Activated CD8-positive, alpha-beta T cell treated with anti-CD3 and anti-CD28 coated beads for 36 hours (primary cell): ENCODE results near the gene ARHGAP26. TPM values are rescaled to one million over a fixed set of nuclear protein-coding genes. Genes with fewer than 3 reads are reported as not detected.
A peak's percentile ranks its signal among the peaks of the same experiment; 100 is the strongest.

Experiments used
- ATAC-seq: fragments of 200-7000 bp; cut with Tn5 transposase; one replicate; pipeline ENCODE4 v1.10.0; 2021; ENCODE audit warnings: mild to moderate bottlenecking, moderate library complexity
- CTCF ChIA-PET: fragments of 350-600 bp; sonication (Branson Sonifier 250); formaldehyde crosslinking; loops from one replicate; lab custom pipeline; 2021; ENCODE audit warnings: antibody characterized with exemption; lab: Charles Lee
- POLR2A ChIA-PET: fragments of 350-600 bp; sonication (Branson Sonifier 250); formaldehyde crosslinking; loops from one replicate; lab custom pipeline; 2021; ENCODE audit warnings: antibody characterized with exemption; lab: Charles Lee
- DNase-seq: peaks from one replicate; pipeline ENCODE4 v3.0.0-alpha.2; 2020
- H3K27ac Mint-ChIP-seq: one replicate; pipeline ENCODE4 v1.8.0; 2021; ENCODE audit warnings: mild to moderate bottlenecking, mixed read lengths
- H3K27me3 Mint-ChIP-seq: one replicate; pipeline ENCODE4 v1.8.0; 2021; ENCODE audit warnings: mixed read lengths
- H3K36me3 Mint-ChIP-seq: one replicate; pipeline ENCODE4 v1.8.0; 2021; ENCODE audit warnings: low read depth, mixed read lengths
- H3K4me1 Mint-ChIP-seq: one replicate; pipeline ENCODE4 v1.8.0; 2021; ENCODE audit warnings: low read depth, mixed read lengths
- H3K4me3 Mint-ChIP-seq: one replicate; pipeline ENCODE4 v1.8.0; 2021; ENCODE audit warnings: mild to moderate bottlenecking, moderate library complexity, mixed read lengths
- H3K9me3 Mint-ChIP-seq: one replicate; pipeline ENCODE4 v1.8.0; 2021; ENCODE audit warnings: mixed read lengths
- CTCF ChIP-seq: fragments of 200-600 bp; IDR thresholded peaks from one replicate; pipeline ENCODE4 v1.8.0; 2022; ENCODE audit warnings: antibody characterized with exemption, mild to moderate bottlenecking
- intact Hi-C: fragments of 100-400 bp; cut with micrococcal nuclease; formaldehyde crosslinking; loops from one replicate; pipeline ENCODE4 v1.10.0; 2022
- total RNA-seq, 2 experiments: library from RNA; stranded (reverse); gene quantifications; one replicate each; pipeline ENCODE4 v1.2.3, GENCODE V29; 2021

ARHGAP26 gene
- total RNA-seq, 2 experiments from 2014 or later: 12.7 to 18.0 TPM

- DNase-seq (no peak), ATAC-seq (peak; percentile 52)
- peaks cover 3% of the 10 kb centered on the region for H3K36me3 Mint-ChIP-seq
- peak overlapping the region; percentile 40 for H3K27ac Mint-ChIP-seq
- intact Hi-C loops: no loop called here
- peaks cover 2% of the 10 kb centered on the region for H3K9me3 Mint-ChIP-seq
- H3K4me1 Mint-ChIP-seq: peaks cover 12% of the 10 kb centered on the region
- no peak for TF ChIP-seq CTCF
- H3K4me3 Mint-ChIP-seq: no peak overlapping the region
- H3K27me3 Mint-ChIP-seq: no peaks in the 10 kb centered on the region
- CTCF ChIA-PET: interaction anchor here (0.9 to 2.6 kb wide), 8 partner anchors 10 to 260 kb away, joined by 3 to 10 read pairs (median 4); no protein-coding TSS in a partner anchor
- POLR2A ChIA-PET: no interaction called here
Observed at GRCh38 chr5:142958944-142959682, 188.9 kb downstream of the ARHGAP26 start.

- H3K27ac Mint-ChIP-seq: peak overlapping the region; percentile 40
- H3K9me3 Mint-ChIP-seq: peaks cover 2% of the 10 kb centered on the region
- ATAC-seq (peak; percentile 66), DNase-seq (no peak)
- intact Hi-C loops: no loop called here
- H3K36me3 Mint-ChIP-seq: peaks cover 3% of the 10 kb centered on the region
- TF ChIP-seq CTCF: no peak
- peaks cover 18% of the 10 kb centered on the region for H3K4me1 Mint-ChIP-seq
- ChIA-PET POLR2A (no interaction called here), CTCF (interaction anchor here (0.8 to 2.6 kb wide), 9 partner anchors 9 to 261 kb away, joined by 3 to 10 read pairs (median 4); no protein-coding TSS in a partner anchor)
- no peaks in the 10 kb centered on the region for H3K27me3 Mint-ChIP-seq
- no peak overlapping the region for H3K4me3 Mint-ChIP-seq
Observed at GRCh38 chr5:142959683-142960657, 189.8 kb downstream of the ARHGAP26 start.

GRCh38 chr5:142961440-142962173 is 191.4 kb downstream of the ARHGAP26 start:
- Mint-ChIP-seq H3K4me3 (no peak overlapping the region), H3K9me3 (peaks cover 2% of the 10 kb centered on the region), H3K27ac (no peak overlapping the region), H3K36me3 (peaks cover 3% of the 10 kb centered on the region), H3K4me1 (peaks cover 20% of the 10 kb centered on the region), H3K27me3 (no peaks in the 10 kb centered on the region)
- ChIA-PET POLR2A (no interaction called here), CTCF (no interaction called here)
- no peak for DNase-seq
- TF ChIP-seq CTCF: no peak
- ATAC-seq: no peak
- intact Hi-C loops: no loop called here

GRCh38 chr5:142962174-142962533 is 192.0 kb downstream of the ARHGAP26 start:
- no peak for DNase-seq
- no peak for TF ChIP-seq CTCF
- H3K27ac Mint-ChIP-seq: no peak overlapping the region
- H3K4me1 Mint-ChIP-seq: peaks cover 20% of the 10 kb centered on the region
- intact Hi-C loops: no loop called here
- H3K9me3 Mint-ChIP-seq: peaks cover 2% of the 10 kb centered on the region
- H3K36me3 Mint-ChIP-seq: peaks cover 3% of the 10 kb centered on the region
- H3K27me3 Mint-ChIP-seq: no peaks in the 10 kb centered on the region
- POLR2A ChIA-PET: no interaction called here
- CTCF ChIA-PET: no interaction called here
- H3K4me3 Mint-ChIP-seq: no peak overlapping the region
- ATAC-seq: no peak
